OCI-LY1 (cell line): ENCODE results near the gene SIK3.

Experiments used
- EZH2 ChIP-seq: fragments of 200-600 bp; sonication (generic), shearing (Covaris generic); IDR thresholded peaks from 2 replicates; pipeline ENCODE4 v1.8.0; 2017; ENCODE audit warnings: borderline replicate concordance, mixed run types, mild to moderate bottlenecking, antibody characterized with exemption, low read length, moderate library complexity, mixed read lengths
- TF ChIP-seq, protein P1 (sequence below): fragments of 200-600 bp; sonication (generic), shearing (Covaris generic); IDR thresholded peaks from 2 replicates; pipeline ENCODE4 v1.5.1; 2017; ENCODE audit warnings: mild to moderate bottlenecking, antibody characterized with exemption, low read length, moderate library complexity, mixed read lengths

DNA sequence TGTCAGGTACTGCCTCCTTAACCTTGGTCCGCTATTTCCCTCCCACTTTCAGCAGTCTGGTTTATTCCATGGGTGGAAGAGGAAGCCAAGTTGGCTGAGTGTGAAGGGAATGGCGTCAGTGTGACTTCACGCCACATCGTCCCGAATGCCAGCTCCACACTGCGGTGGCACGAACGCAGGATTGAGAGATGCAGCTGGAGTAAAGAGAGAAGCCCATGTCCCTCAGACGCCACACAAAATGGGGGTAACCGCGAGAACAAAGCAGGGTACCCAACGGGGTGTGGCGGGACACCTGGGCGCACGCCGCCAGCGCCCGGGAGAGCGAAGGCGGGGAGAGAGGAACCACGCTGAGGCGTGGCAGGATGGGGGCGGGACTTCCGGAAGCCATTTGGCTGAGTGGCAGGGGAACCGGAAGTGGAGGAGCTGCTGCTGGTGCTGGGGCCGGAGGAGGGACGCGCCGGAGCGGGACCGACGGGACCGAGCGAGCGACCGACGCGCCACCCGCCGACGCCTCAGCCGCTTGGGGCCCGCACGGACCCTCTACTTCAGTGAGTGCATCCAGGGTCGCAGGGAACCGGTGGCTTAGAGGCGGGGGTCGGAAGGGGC, 45.7 kb upstream of the SIK3 start, which contains the start of gene PAFAH1B2:
- TF ChIP-seq, protein P1, sequence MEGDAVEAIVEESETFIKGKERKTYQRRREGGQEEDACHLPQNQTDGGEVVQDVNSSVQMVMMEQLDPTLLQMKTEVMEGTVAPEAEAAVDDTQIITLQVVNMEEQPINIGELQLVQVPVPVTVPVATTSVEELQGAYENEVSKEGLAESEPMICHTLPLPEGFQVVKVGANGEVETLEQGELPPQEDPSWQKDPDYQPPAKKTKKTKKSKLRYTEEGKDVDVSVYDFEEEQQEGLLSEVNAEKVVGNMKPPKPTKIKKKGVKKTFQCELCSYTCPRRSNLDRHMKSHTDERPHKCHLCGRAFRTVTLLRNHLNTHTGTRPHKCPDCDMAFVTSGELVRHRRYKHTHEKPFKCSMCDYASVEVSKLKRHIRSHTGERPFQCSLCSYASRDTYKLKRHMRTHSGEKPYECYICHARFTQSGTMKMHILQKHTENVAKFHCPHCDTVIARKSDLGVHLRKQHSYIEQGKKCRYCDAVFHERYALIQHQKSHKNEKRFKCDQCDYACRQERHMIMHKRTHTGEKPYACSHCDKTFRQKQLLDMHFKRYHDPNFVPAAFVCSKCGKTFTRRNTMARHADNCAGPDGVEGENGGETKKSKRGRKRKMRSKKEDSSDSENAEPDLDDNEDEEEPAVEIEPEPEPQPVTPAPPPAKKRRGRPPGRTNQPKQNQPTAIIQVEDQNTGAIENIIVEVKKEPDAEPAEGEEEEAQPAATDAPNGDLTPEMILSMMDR: no peak
- TF ChIP-seq EZH2: no peak
